ENCODE measurements around the gene EFEMP2. TPM values are rescaled to one million over a fixed set of nuclear protein-coding genes. Genes with fewer than 3 reads are reported as not detected.

EFEMP2 gene
- total and polyA plus RNA-seq, 10 of the 15 experiments (the other 5 are each of a cell fraction or from before 2014, with no cell fraction given): 0.24 to 13.2 (median 1.3) TPM; not detected in 1

DNA sequence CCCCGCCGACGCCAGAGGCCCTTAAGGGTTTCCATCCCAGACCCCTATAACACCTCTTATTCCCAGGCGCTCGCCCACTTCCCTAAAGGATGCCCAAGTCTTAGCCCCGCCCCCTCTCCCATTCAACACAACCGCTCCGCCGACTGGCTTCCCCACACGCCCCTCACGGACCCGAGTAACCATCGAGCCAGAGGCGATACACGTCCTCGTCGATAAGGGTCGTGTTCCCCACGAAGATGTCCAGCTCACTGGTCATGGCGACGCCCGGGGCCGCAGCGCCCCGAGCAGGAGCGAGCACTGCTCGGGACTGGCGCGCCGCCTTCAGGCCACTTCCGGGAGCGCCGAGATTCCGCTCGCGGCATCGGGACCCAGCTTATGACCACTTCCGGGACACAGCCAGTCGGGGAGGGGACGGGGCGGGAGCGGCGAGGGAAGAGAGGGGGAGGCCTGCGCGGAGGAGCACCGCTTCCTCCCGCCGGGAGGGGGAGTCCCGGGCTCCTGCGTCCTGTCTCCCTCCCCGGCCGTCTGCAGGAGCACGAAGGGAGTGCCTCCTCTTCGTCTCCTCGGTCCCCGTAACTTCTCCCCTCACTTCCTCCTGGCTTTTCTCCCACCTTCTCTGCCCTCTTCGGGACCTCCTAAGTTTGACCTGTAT, 15.7 kb upstream of the EFEMP2 start, which contains the start of gene FIBP:
TSS of gene FIBP (minus strand) at position 309 of the 652 bp plus-strand sequence. CDS start at position 256, 53 bp downstream.
- H3K36me3 ChIP-seq (ENCODE audit: control insufficient read depth in 2 of 2, insufficient read depth in 2 of 2, low read length in 1 of 2): peaks cover 12 to 21% of the 10 kb centered on the region in 2 experiments
- H3K79me2 ChIP-seq (ENCODE audit: control insufficient read depth, insufficient read depth, low read length): peaks cover 48% of the 10 kb centered on the region
- H3K9me3 ChIP-seq (replicated peaks; ENCODE audit: control insufficient read depth, insufficient read depth, low read length): no peaks in the 10 kb centered on the region
- H3K4me2 ChIP-seq (ENCODE audit: control insufficient read depth, insufficient read depth): peak within 1 kb of the TSS; percentile 88
- H3K9ac ChIP-seq (ENCODE audit: control insufficient read depth, insufficient read depth, low read length): peak within 1 kb of the TSS; percentile 73
- in situ Hi-C loops (cut with MboI) (no loop called here), intact Hi-C loops (cut with micrococcal nuclease; ENCODE audit: unreplicated experiment) (loop anchor here (1.0 to 2.0 kb wide), 3 partner anchors 29 to 101 kb away; partner anchors contain the start of genes CFL1 and SART1)
- DNase-seq (ENCODE audit: low read depth, low spot score): peak; percentile 83
- H4K20me1 ChIP-seq (ENCODE audit: control insufficient read depth, insufficient read depth): no peaks in the 10 kb centered on the region
- peak; percentile 13 for FAIRE-seq
- RAD21 ChIA-PET (ENCODE audit: unreplicated experiment): interaction anchor here (0.6 to 8.0 kb wide), 22 partner anchors 10 to 247 kb away, joined by 3 to 76 read pairs (median 4); partner anchors contain the start of genes BANF1, CFL1, EIF1AD and KAT5
- BruUV-seq (replicated peaks): no TSS peak
- H3K27me3 ChIP-seq (replicated peaks in 1 of 2; ENCODE audit: control insufficient read depth in 2 of 2, insufficient read depth in 2 of 2, low read length in 1 of 2): no peaks in the 10 kb centered on the region
- POLR2A ChIA-PET: interaction anchor here (0.5 to 7.4 kb wide), 35 partner anchors 9 to 1141 kb away, joined by 3 to 155 read pairs (median 5); partner anchors contain the start of genes BANF1, C11orf68, CFL1 and EIF1AD
- ATAC-seq: peak; percentile 69
- H3K27ac ChIP-seq (ENCODE audit: control insufficient read depth, insufficient read depth): peak within 1 kb of the TSS; percentile 84
- H3K4me3 ChIP-seq: peak within 1 kb of the TSS; percentile 90
- CTCF ChIA-PET: interaction anchor here (0.6 to 11.0 kb wide), 24 partner anchors 11 to 274 kb away, joined by 3 to 167 read pairs (median 6); partner anchors contain the start of genes CFL1, FOSL1, MUS81 and SART1
- SMC1A ChIA-PET (ENCODE audit: uncharacterized antibody, unreplicated experiment): interaction anchor here (0.6 to 6.7 kb wide), 12 partner anchors 12 to 273 kb away, joined by 3 to 52 read pairs (median 8); partner anchors contain the start of genes CFL1, FOSL1, KAT5 and MUS81
- H3K4me1 ChIP-seq (ENCODE audit: control insufficient read depth, insufficient read depth, low read length): peaks cover 29% of the 10 kb centered on the region
- WGBS (ENCODE audit: insufficient coverage, insufficient replicate concordance, low lambda C conversion rate, missing lambda C conversion rate): under 1% methylated on average over 46 of the region's 57 CpGs
- H2AFZ ChIP-seq (ENCODE audit: control insufficient read depth, low read depth, low read length): peak within 1 kb of the TSS; percentile 97
- TF ChIP-seq E2F4 (IDR thresholded peaks at IDR 0.05; ENCODE audit: low read depth, low read length) (no peak), FOS (IDR thresholded peaks at IDR 0.05; ENCODE audit: borderline replicate concordance, extremely low read depth, insufficient read length) (no peak), SIN3A (IDR thresholded peaks at IDR 0.05; ENCODE audit: low read depth, low read length) (peak; percentile 83), KLF5 (IDR thresholded peaks at IDR 0.05; ENCODE audit: partially characterized antibody) (peak; percentile 36), NFIC (IDR thresholded peaks at IDR 0.05; ENCODE audit: low read depth, low read length) (no peak), TCF3 (IDR thresholded peaks at IDR 0.05; ENCODE audit: borderline replicate concordance, insufficient read depth, low read depth, low read length) (no peak; the same call in 1 of the 2 replicates), CBFB (IDR thresholded peaks at IDR 0.05; ENCODE audit: low read depth) (peak; percentile 27; the same call in 1 of the 2 replicates), NKRF (conservative IDR thresholded peaks at IDR 0.05) (peak; percentile 86; the same call in 1 of the 2 replicates), RUNX3 (IDR thresholded peaks at IDR 0.05; ENCODE audit: low read length) (no peak), CHD1 (IDR thresholded peaks at IDR 0.05; ENCODE audit: low read depth, low read length) (no peak), RCOR1 (conservative IDR thresholded peaks at IDR 0.05; ENCODE audit: low read depth, low read length) (no peak)
- TF ChIP-seq, protein P1, sequence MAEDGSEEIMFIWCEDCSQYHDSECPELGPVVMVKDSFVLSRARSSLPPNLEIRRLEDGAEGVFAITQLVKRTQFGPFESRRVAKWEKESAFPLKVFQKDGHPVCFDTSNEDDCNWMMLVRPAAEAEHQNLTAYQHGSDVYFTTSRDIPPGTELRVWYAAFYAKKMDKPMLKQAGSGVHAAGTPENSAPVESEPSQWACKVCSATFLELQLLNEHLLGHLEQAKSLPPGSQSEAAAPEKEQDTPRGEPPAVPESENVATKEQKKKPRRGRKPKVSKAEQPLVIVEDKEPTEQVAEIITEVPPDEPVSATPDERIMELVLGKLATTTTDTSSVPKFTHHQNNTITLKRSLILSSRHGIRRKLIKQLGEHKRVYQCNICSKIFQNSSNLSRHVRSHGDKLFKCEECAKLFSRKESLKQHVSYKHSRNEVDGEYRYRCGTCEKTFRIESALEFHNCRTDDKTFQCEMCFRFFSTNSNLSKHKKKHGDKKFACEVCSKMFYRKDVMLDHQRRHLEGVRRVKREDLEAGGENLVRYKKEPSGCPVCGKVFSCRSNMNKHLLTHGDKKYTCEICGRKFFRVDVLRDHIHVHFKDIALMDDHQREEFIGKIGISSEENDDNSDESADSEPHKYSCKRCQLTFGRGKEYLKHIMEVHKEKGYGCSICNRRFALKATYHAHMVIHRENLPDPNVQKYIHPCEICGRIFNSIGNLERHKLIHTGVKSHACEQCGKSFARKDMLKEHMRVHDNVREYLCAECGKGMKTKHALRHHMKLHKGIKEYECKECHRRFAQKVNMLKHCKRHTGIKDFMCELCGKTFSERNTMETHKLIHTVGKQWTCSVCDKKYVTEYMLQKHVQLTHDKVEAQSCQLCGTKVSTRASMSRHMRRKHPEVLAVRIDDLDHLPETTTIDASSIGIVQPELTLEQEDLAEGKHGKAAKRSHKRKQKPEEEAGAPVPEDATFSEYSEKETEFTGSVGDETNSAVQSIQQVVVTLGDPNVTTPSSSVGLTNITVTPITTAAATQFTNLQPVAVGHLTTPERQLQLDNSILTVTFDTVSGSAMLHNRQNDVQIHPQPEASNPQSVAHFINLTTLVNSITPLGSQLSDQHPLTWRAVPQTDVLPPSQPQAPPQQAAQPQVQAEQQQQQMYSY (CRISPR knock-in tag; IDR thresholded peaks at IDR 0.05): no peak
- TF ChIP-seq, protein P2, sequence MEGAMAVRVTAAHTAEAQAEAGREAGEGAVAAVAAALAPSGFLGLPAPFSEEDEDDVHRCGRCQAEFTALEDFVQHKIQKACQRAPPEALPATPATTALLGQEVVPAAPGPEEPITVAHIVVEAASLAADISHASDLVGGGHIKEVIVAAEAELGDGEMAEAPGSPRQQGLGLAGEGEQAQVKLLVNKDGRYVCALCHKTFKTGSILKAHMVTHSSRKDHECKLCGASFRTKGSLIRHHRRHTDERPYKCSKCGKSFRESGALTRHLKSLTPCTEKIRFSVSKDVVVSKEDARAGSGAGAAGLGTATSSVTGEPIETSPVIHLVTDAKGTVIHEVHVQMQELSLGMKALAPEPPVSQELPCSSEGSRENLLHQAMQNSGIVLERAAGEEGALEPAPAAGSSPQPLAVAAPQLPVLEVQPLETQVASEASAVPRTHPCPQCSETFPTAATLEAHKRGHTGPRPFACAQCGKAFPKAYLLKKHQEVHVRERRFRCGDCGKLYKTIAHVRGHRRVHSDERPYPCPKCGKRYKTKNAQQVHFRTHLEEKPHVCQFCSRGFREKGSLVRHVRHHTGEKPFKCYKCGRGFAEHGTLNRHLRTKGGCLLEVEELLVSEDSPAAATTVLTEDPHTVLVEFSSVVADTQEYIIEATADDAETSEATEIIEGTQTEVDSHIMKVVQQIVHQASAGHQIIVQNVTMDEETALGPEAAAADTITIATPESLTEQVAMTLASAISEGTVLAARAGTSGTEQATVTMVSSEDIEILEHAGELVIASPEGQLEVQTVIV (IDR thresholded peaks at IDR 0.05; ENCODE audit: borderline replicate concordance, partially characterized antibody): peak; percentile 55

All from GM12878 (cell line).